ENCODE data around the gene ZSWIM6. TPM values are rescaled to one million over a fixed set of nuclear protein-coding genes. Genes with fewer than 3 reads are reported as not detected.

ZSWIM6 gene
- polyA plus RNA-seq, 1 experiment = 11.1 TPM

DNA sequence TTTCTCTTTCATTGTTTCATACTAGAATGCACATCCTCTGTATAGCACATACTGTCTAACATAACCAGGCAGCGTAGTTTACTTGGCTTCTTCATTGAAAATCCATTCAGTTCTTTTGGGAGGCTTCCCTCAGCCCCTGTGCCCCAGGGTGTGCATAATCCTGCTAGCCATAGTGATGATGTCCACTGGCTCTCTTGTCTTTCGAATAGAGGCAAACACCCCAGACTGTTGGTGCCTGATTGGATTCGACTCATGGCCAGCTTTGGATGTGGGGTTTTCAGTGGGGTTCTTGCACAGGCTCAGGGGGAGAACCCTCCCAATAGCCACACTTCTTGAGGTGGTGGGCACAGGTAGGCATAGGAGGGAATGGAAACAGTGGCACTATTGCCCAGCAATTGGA, 53.6 kb downstream of the ZSWIM6 start:
- Histone ChIP-seq H3K4me3 (ENCODE audit: low read depth, low read length) (no peak overlapping the region), H3K36me3 (ENCODE audit: control insufficient read depth, insufficient read depth, low read length) (no peaks in the 10 kb centered on the region), H3K27me3 (ENCODE audit: control insufficient read depth, insufficient read depth, low read length) (no peaks in the 10 kb centered on the region)
- TF ChIP-seq CTCF (IDR thresholded peaks at IDR 0.05; ENCODE audit: insufficient read depth, low read depth, low read length) = no peak
- no peak for DNase-seq (ENCODE audit: low read depth)
- CTCF ChIA-PET = interaction anchor here (1.7 kb wide), 1 partner anchor 50 kb away, joined by 4 read pairs; no protein-coding TSS in a partner anchor
- POLR2A ChIA-PET = no interaction called here

DNA sequence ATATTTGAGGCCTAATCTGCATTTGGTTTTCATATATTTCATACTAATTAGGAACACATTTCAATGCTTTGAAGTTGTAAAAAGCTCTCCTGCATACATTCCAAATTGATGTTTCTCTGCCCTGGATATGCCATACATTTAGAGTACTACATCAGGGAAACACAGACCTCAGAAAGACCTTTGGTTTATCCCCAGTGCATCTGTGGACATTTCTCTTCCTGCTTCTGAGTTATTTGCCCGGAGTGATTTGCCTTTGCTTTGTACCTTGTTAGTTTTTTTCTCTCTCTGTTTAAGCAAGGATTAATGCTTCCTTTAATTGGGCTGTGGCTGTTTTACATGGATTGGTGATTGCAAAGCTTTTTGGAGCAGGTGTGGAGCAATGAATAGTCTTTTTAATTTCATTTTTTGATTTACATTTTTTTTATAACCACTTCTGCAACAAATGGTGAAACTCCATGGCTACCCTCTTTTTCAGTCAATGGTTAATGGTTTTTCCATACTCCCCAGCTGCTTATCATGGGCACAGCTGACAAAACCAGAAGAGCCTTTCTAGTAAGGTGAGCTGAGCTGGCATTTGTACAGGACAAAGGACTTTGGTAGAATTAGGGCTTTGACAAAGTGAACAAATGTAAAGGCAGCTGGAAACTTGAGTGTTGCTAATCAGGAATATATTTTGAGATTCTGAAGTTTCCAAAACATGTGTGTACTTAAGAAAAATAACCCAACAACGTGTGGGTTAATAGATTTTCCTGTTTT, 54.2 kb downstream of the ZSWIM6 start:
- no peak for DNase-seq (ENCODE audit: low read depth)
- Histone ChIP-seq H3K36me3 (ENCODE audit: control insufficient read depth, insufficient read depth, low read length) (no peaks in the 10 kb centered on the region), H3K4me3 (ENCODE audit: low read depth, low read length) (no peak overlapping the region), H3K27me3 (ENCODE audit: control insufficient read depth, insufficient read depth, low read length) (no peaks in the 10 kb centered on the region)
- ChIA-PET POLR2A (no interaction called here), CTCF (interaction anchor here (1.7 kb wide), 1 partner anchor 51 kb away, joined by 4 read pairs; no protein-coding TSS in a partner anchor)
- TF ChIP-seq CTCF (IDR thresholded peaks at IDR 0.05; ENCODE audit: insufficient read depth, low read depth, low read length) = no peak

GRCh38 chr5:61389609-61390008, 57.6 kb downstream of the ZSWIM6 start:
- ChIA-PET POLR2A (no interaction called here), CTCF (no interaction called here)
- Histone ChIP-seq H3K27me3 (ENCODE audit: control insufficient read depth, insufficient read depth, low read length) (no peaks in the 10 kb centered on the region), H3K4me3 (ENCODE audit: low read depth, low read length) (no peak overlapping the region), H3K36me3 (ENCODE audit: control insufficient read depth, insufficient read depth, low read length) (no peaks in the 10 kb centered on the region)
- no peak for DNase-seq (ENCODE audit: low read depth)
- no peak for TF ChIP-seq CTCF (IDR thresholded peaks at IDR 0.05; ENCODE audit: insufficient read depth, low read depth, low read length)

DNA sequence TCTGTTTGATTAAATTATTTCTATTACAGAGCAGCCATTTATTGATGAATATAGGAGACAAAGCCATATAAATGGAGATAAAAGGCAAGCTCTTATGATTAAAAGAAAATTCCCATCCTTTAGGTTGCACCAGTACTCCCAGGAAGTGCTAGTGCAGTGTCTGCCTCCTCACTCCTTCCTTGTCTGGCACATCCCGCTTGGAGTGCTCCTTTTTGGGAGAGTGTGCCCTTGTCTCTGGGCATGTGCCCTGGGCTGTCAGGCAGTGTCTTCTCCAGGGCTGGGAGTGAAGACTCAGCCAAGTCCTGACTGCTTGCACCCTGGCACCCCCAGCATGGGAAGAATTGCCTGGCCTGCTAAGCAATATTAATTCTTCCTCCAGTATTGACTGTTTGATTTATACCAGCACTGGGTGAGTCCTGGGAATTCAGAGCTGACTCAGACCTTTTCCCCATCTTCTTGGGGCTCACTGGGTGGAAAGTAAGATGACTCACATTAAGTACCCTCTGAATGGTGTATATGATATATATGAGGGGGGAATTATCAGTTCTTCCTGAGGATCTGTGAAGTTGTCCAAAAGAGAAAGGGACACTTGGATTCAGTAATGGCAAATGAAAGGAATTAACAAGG, 62.1 kb downstream of the ZSWIM6 start:
- no peaks in the 10 kb centered on the region for H3K36me3 ChIP-seq (ENCODE audit: control insufficient read depth, insufficient read depth, low read length)
- H3K27me3 ChIP-seq (ENCODE audit: control insufficient read depth, insufficient read depth, low read length) = no peaks in the 10 kb centered on the region
- TF ChIP-seq CTCF (IDR thresholded peaks at IDR 0.05; ENCODE audit: insufficient read depth, low read depth, low read length) = no peak
- no peak overlapping the region for H3K4me3 ChIP-seq (ENCODE audit: low read depth, low read length)
- POLR2A ChIA-PET = no interaction called here
- DNase-seq (ENCODE audit: low read depth) = no peak
- CTCF ChIA-PET = interaction anchor here (0.7 to 0.9 kb wide), 2 partner anchors 32 to 177 kb away, joined by 3 to 4 read pairs; no protein-coding TSS in a partner anchor

- CTCF ChIA-PET = interaction anchor here (0.7 to 1.2 kb wide), 3 partner anchors 10 to 177 kb away, joined by 3 to 4 read pairs (median 3); no protein-coding TSS in a partner anchor
- no peak overlapping the region for H3K4me3 ChIP-seq (ENCODE audit: low read depth, low read length)
- no peaks in the 10 kb centered on the region for H3K27me3 ChIP-seq (ENCODE audit: control insufficient read depth, insufficient read depth, low read length)
- H3K36me3 ChIP-seq (ENCODE audit: control insufficient read depth, insufficient read depth, low read length) = no peaks in the 10 kb centered on the region
- no peak for DNase-seq (ENCODE audit: low read depth)
- TF ChIP-seq CTCF (IDR thresholded peaks at IDR 0.05; ENCODE audit: insufficient read depth, low read depth, low read length) = no peak
- POLR2A ChIA-PET = no interaction called here
These were observed 62.7 kb downstream of the ZSWIM6 start for GRCh38 chr5:61394793-61395192.

Measured in BJ (cell line).